Mammary epithelial cell (primary cell): ENCODE measurements around the gene CLEC3B.
A peak's percentile ranks its signal among the peaks of the same experiment; 100 is the strongest.

Source experiments
- EZH2 ChIP-seq: IDR thresholded peaks from 2 replicates; pipeline ENCODE4 v1.6.1; 2012; ENCODE audit warnings: low read length, inconsistent platforms, borderline replicate concordance
- TF ChIP-seq, protein P1 (sequence below), 2 donors: IDR thresholded peaks in 1 of 2; conservative IDR thresholded peaks in 1 of 2; 2 replicates each; pipeline ENCODE4 v1.5.1; 2011 to 2012; ENCODE audit warnings: inconsistent platforms in 2 of 2, low read length in 2 of 2, mild to moderate bottlenecking in 2 of 2, control low read depth in 1 of 2, low read depth in 1 of 2; ENCODE audit not compliant: insufficient read depth in 1 of 2; ENCODE audit errors: extremely low read depth in 1 of 2

DNA sequence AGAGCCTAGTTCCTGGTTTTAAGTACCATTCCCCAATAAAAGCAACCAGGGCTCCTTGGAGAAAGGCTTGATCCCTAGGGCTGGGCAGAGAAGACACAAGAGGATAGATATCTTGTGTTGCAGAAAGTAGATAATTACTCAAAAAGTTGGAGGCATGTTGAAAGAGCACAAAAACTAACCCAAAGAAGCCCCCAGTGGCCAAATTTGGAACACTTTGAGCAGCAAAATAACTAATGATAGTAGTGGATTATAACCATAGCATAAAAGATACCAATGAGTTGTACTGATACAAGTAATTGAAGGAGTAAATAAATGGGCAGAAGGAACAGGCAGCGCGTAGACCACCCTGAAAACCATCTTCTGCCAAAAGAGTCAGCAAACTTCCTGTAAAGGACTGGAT lies 38.0 kb upstream of the CLEC3B start:
- TF ChIP-seq, protein P1, sequence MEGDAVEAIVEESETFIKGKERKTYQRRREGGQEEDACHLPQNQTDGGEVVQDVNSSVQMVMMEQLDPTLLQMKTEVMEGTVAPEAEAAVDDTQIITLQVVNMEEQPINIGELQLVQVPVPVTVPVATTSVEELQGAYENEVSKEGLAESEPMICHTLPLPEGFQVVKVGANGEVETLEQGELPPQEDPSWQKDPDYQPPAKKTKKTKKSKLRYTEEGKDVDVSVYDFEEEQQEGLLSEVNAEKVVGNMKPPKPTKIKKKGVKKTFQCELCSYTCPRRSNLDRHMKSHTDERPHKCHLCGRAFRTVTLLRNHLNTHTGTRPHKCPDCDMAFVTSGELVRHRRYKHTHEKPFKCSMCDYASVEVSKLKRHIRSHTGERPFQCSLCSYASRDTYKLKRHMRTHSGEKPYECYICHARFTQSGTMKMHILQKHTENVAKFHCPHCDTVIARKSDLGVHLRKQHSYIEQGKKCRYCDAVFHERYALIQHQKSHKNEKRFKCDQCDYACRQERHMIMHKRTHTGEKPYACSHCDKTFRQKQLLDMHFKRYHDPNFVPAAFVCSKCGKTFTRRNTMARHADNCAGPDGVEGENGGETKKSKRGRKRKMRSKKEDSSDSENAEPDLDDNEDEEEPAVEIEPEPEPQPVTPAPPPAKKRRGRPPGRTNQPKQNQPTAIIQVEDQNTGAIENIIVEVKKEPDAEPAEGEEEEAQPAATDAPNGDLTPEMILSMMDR (conservative IDR thresholded peaks at IDR 0.05 in 1 of 2, IDR thresholded peaks at IDR 0.05 in 1 of 2; ENCODE audit: extremely low read depth in 1 of 2, insufficient read depth in 1 of 2, low read depth in 1 of 2, low read length in 2 of 2) = peak; percentile 38 to 63
- TF ChIP-seq EZH2 = no peak
